Glomerular endothelial cell (primary cell): ENCODE data around the gene NRIP3. TPM values are rescaled to one million over a fixed set of nuclear protein-coding genes. Genes with fewer than 3 reads are reported as not detected.
"Not testable (repeated sequence)": the region's sequence is repeated elsewhere in the genome, so short reads cannot be mapped to it uniquely, and the experiment has no call there.

ENCODE experiments used
- DNase-seq: peaks from one replicate; pipeline ENCODE4 v3.0.0-alpha.2; 2011; ENCODE audit warnings: low read depth, low spot score; ENCODE audit errors: extremely low read depth
- total RNA-seq: library from RNA; depleted of rRNA; stranded (reverse); fragments of >200 nt; gene quantifications from 2 replicates; pipeline ENCODE4 v1.2.3, GENCODE V29; 2015

The NRIP3 gene
- total RNA-seq, 1 donor from 2014 or later, result 8.4 TPM

GRCh38 chr11:9016916-9017642 lies 13.3 kb upstream of the NRIP3 start:
- DNase-seq, result no peak

GRCh38 chr11:9015677-9016076 lies 11.9 kb upstream of the NRIP3 start:
- DNase-seq, result peak; percentile 75

- no peak for DNase-seq
These were observed 11.0 kb upstream of the NRIP3 start for GRCh38 chr11:9014826-9015225.

GRCh38 chr11:9013373-9013772 lies 9.6 kb upstream of the NRIP3 start:
- no peak for DNase-seq

GRCh38 chr11:9009538-9009937 lies 5.7 kb upstream of the NRIP3 start:
- DNase-seq, result not testable (repeated sequence)

- no peak for DNase-seq
These were observed 4.9 kb upstream of the NRIP3 start for GRCh38 chr11:9008661-9009060.

- no peak for DNase-seq
These were observed 4.3 kb upstream of the NRIP3 start for GRCh38 chr11:9008011-9008550.

- no peak for DNase-seq
These were observed 1.3 kb upstream of the NRIP3 start for GRCh38 chr11:9005087-9005486.

- no peak for DNase-seq
These were observed 554 bp upstream of the NRIP3 start for GRCh38 chr11:9004183-9004926.

- no peak for DNase-seq
These were observed 755 bp downstream of the NRIP3 start for GRCh38 chr11:9002920-9003572.

- peak; percentile 62 for DNase-seq
These were observed 2.1 kb downstream of the NRIP3 start for GRCh38 chr11:9001736-9002135.

GRCh38 chr11:8998017-8998416 lies 5.8 kb downstream of the NRIP3 start:
- no peak for DNase-seq

- no peak for DNase-seq
These were observed 6.3 kb downstream of the NRIP3 start for GRCh38 chr11:8997451-8997850.

GRCh38 chr11:8989453-8989852 lies 14.3 kb downstream of the NRIP3 start:
- DNase-seq, result no peak

- no peak for DNase-seq
These were observed 15.2 kb downstream of the NRIP3 start for GRCh38 chr11:8988329-8989234.

- DNase-seq, result no peak
These were observed 16.4 kb downstream of the NRIP3 start for GRCh38 chr11:8987446-8987845.

GRCh38 chr11:8986772-8987171 lies 17.0 kb downstream of the NRIP3 start:
- not testable (repeated sequence) for DNase-seq

- DNase-seq, result no peak
These were observed 18.3 kb downstream of the NRIP3 start for GRCh38 chr11:8985462-8985861.

GRCh38 chr11:8983552-8983951 lies 20.2 kb downstream of the NRIP3 start:
- no peak for DNase-seq

GRCh38 chr11:8980485-8980884 lies 23.3 kb downstream of the NRIP3 start:
- DNase-seq, result no peak
